DMS153 treated with DMSO at 0.1 percent for 48 hours (cell line): ENCODE measurements around the gene IL1RN.
A peak's percentile ranks its signal among the peaks of the same experiment; 100 is the strongest.

Experiments used
- DNase-seq: peaks from one replicate; lab custom pipeline; 2025; ENCODE audit not compliant: unreplicated experiment; lab: John Stamatoyannopoulos, UW

The IL1RN gene

GRCh38 chr2:113172721-113173541 lies 45.5 kb downstream of the IL1RN start:
- no peak for DNase-seq

DNA sequence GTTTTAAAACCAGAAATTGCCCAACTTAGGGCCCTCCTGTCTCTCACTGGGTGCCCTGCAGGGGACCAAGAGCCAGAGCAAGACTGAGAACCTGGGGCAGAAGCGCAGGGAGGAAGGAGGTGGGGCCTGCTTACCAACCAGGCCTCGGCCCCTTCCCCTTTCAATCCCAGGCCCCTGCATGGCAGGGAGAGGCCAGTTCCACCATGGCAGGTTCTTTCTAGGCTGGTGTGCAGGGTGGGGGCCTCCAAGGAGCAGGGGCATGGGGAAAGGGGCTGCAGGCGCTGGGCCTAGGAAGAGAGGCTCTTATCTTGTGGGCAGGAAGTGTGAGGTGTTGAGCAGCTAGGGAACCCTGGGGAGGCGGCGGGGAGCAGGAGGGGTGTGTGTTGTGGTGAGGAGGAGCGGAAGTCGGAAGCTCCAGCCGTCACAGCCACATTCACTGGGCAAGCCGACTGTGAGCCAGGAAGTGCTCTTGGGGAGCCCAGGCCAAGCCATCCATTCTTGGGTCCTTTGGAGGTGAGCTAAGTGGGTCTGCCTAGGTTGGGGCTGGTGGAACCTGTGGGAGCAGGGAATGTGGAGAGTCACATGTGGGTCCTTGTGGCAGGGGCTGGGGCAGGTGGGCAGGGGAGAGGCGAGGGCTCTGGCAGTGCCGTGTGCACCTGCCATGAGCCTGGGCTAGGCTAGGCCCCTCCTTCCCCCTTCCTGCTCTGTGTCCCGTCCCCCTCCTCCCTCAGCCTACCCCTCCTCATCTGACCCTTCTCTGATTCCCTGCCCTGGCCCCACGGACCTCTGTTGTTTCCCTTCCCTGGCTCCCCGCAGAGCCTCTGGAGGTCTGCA lies 46.4 kb downstream of the IL1RN start, which contains the start of gene PSD4:
TSS of gene PSD4 (plus strand) at position 430 of the 834 bp plus-strand sequence. CDS start 8,486 bp downstream, outside the sequence.
- DNase-seq = peak; percentile 24

DNA sequence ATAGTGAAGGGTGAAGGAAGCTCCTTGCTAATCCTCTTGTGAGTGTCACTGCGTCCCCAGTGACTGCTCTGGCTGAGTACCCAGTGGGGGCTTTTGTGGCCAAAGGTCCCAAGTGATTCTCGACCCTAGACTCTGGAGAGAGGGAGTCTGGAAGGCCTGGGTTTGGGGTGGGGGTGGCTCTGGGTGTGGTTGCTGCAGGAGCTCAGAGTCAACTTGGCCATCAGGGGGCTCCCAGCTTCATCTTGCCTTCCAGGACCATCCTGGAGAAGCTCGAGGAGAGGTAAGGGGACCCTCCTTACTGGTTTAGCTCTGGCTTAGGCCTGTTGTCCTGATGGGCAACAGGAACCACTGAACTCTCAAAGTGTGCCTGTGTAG lies 47.0 kb downstream of the IL1RN start:
- DNase-seq = no peak

DNA sequence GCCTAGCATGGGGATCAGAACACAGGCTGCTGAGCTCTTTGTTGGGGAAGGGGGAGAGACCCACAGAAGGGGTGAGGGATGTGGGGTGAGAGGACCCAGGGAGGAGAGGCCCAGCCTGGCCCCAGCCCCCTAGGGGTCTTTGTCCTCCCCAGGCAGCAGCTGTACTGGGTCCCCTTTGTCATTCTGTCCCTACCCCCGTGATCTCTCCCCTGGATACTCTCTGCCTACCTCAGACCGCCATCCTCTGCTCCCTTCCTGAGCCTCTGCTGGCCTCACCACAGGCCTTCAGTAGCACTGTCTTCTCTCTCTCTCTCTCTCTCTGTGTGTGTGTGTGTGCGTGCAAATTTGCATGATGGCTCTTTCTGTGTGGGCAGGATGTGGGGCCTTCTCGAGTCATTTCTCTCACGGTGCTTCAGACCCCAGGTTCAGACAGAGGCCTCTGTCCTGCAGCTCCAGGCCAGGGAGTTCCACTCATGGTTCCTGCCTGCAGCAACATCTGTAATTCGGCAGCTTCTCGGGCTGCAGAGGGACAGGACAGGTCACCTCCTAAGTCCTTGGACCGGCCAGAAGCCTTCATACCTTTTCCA lies 47.7 kb downstream of the IL1RN start:
- no peak for DNase-seq

DNA sequence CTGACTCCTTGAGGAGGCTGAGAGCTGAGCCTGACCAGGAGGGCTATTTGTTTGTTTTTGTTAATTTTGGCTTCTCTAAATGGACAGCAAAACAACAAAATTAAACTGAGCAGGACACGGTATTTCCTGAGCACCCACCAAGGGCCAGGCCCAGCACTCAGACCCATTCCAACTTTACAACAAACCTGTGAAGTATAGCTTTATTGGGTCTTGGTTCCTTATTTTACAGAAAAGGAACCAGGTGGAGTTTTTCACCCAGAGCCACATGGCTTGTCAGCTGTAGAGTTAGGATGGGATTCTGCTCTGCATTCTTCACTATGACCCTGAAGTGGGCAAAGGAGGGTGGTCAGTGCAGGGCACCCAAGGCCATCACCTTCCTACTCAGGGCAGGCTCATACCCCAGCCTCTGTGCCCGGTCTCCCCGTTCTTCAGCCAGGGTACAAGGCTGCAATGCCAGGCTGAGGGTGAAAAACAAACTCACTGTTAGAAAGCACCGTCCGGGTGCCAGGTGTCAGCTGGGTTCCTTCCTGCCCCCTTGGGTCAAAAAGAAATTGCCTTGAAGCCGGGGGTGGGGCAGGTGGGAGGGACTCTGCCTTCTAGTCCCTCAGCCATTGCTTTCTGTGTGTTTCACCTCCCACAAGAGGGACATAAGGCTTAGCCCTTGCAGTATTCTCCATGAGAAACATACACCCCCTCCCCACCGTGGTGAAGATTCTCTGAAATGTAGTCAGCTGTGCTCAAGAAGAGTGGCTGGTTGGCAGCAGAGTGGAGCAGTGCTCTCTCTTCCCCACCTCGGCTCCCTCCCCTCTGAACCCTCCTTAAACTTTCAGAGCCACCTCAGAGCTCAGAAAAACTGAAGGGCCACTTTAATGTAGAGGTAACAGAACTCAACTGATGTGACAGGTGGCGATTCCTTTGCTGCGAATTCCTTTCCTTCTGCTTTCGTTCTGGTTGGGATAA lies 48.6 kb downstream of the IL1RN start:
- DNase-seq = no peak

DNA sequence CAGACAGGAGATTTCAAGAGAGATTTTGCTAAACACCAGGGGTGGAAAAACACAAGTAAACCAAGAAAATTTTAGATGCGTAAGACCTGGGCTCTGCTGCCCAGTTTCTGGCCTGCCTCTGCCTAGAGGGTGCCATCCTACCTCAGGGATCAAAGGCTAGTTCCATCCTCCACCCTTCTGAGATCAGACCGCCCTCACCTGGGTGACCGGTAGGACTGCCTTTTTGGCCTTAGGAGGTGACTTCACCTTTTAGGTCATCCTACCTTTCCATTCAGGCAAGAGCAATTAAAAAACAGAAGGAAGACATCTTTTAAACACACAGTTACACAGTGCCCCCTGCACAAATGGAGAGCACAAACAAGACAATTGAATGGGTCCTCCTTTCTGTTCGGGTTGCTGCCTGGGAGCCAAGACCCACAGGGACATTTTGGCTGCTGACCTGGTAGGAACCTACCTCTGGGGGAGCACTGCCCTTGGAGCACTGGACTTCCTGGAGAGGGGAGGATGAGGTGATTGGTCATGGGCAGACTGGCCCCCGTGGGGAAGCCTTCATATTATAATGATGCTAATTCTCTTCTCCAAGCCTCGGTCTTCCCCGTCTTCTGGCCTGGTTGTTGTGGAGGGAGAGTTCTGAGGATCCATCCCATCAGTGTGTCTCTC lies 49.4 kb downstream of the IL1RN start:
- DNase-seq = no peak

DNA sequence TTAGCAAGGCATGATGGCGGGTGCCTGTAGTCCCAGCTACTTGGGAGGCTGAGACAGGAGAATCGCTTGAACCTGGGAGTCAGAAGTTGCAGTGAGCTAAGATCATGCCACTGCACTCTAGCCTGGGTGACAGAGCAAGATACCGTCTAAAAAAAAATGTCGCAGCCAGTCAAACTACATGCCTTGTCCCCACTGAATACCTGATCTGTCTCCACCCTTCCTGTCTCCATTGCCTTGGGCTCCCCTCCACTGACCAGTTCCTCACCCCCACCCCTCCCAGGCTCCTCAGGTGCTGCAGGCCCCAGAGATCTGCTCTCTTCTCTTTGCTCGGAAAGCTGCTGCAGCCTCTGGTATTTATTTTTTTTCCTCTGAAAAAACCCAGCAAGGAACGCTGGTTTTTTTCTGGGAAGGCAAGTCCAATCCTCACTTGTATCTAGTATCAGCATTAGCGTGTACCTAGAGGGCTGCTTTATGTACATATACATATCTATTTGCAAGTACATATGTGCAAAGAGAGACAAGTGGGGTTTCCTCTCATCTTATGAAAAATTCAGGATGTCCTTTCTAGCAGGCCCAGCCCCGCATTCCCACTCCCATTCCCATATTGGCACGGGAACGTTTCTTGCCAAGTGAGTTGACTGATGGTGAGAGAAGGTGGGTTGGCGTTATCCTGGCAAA lies 50.8 kb downstream of the IL1RN start:
- DNase-seq = no peak

- DNase-seq = no peak
These were observed 51.5 kb downstream of the IL1RN start for GRCh38 chr2:113178891-113179290.

DNA sequence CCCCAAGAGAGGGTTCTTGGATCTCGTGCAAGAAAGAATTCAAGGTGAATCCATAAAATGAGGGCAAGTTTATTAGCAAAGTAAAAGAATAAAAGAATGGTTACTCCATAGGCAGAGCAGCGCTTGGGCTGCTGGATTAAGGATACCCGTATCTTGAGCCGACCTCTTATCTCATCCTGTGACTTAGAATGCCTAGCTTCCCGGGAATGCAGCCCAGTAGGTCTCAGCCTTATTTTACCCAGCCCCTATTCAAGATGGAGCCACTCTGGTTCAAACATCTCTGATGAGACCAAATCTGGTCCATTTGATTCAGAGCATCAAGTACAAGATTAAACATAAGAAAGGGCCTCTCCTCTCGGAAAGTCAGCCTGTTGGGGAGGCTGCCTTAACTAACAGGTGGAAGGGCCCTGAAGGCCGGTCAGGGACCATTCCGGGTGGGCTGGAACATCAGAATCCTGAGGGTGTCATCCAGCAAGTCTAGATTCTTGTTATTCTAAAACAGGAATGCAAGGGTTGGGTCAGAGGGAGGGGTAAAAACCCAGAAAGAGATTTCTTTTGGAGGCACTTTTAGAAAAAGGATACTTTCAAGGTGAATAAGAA lies 52.1 kb downstream of the IL1RN start:
- no peak for DNase-seq

DNA sequence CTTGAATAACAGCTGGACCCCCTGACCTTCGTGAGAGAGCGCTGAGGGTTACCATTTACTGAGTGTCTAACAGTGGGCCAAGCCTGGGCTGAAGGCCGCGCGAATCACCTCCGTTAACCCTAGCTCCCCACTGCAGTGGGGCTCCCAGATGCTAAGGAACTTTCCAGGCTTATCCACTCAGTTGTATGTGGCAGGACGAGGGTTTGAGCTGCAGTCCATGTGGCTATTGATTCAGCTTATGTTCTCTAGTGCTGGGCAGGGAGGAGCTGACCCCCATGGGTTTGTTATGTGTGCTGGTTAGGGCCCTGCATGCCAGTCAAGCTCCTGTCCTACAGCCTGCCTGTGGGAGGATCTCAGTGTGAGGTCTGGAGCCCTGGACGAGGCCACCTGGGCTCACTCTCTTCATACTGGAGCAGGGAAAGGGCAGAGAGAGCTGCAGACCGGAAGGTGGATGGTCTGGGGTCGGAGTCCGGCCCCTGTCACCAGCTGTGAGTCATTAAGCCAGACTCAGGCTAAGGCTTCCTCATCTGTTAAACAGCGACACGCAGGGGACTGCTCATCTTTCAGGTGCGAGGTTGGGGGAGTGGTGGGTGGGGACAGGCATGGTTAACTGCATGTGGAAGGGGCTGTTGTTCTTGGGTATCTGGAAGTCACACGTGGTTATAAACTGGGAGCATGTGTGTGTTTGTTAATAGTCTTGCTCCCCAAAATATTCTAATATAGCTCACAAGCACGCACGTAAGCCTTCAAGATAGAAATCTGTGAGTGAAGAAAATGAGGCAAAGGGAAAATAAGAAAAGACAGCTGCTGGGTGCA lies 52.9 kb downstream of the IL1RN start:
- no peak for DNase-seq

GRCh38 chr2:113181258-113182051 lies 54.1 kb downstream of the IL1RN start:
- no peak for DNase-seq

DNA sequence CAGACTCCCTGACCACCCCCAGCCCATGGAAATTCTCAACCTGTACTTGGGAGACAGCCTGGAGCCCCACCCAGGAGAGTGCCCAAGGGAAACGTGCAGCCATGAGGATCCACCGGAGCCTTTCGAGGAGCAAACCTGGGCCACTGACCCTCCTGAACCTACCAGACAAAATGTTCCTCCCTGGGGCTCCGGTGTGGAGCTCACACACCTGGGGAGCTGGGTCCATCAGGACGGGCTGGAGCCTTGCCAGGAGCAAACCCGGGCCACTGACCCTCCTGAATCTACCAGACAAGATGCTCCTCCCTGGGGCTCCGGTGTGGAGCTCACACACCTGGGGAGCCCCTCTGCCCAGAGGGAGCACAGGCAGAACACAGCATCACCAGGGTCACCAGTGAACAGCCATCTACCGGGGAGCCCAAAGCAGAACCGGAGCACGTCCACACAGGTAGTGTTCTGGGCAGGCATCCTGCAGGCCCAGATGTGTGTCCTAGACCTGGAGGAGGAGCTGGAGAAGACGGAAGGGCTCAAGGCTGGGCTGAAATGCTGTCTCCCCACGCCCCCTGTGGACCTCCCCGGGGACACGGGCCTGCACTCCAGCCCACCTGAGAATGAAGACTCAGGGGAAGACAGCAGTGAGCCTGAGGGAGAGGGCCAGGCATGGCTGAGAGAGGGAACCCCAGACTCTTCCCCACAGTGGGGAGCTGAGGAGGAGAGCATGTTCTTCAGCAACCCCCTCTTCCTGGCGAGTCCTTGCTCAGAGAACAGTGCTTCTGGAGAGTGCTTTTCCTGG lies 55.3 kb downstream of the IL1RN start:
- no peak for DNase-seq

GRCh38 chr2:113183264-113183663 lies 55.9 kb downstream of the IL1RN start:
- DNase-seq = no peak
